ENCODE measurements around the gene STUB1.
"Not testable (repeated sequence)": the region's sequence is repeated elsewhere in the genome, so short reads cannot be mapped to it uniquely, and the experiment has no call there.

- not testable (repeated sequence) for TF ChIP-seq POLR2AphosphoS5 (IDR thresholded peaks at IDR 0.05; ENCODE audit: borderline replicate concordance, low read depth, low read length); EZH2 (IDR thresholded peaks at IDR 0.05)
Measured at GRCh38 chr16:712740-713250, 32.6 kb downstream of the STUB1 start.

Data from SK-N-MC (cell line).